Hypothalamus (tissue), 51 donors: Measurements from ENCODE around the gene JADE2.
A peak's percentile ranks its signal among the peaks of the same experiment; 100 is the strongest.
"Not testable (repeated sequence)": the region's sequence is repeated elsewhere in the genome, so short reads cannot be mapped to it uniquely, and the experiment has no call there.

Experiments used
- DNase-seq, 51 donors: peaks; one replicate each; lab custom pipeline; 2025; lab: John Stamatoyannopoulos, UW

The JADE2 gene

GRCh38 chr5:134579284-134579771 is 53.9 kb downstream of the JADE2 start:
- no peak for DNase-seq

- DNase-seq = peak in 4 of 51 donors; percentile 10 to 50 (median 18)
Observed at GRCh38 chr5:134580001-134580460, 54.6 kb downstream of the JADE2 start.

- DNase-seq = peak in 9 of 51 donors; percentile 12 to 53 (median 33)
Observed at GRCh38 chr5:134581241-134581981, 55.9 kb downstream of the JADE2 start.

- no peak for DNase-seq
Observed at GRCh38 chr5:134582281-134582680, 56.8 kb downstream of the JADE2 start.

- no peak for DNase-seq
Observed at GRCh38 chr5:134582941-134583340, 57.5 kb downstream of the JADE2 start.

GRCh38 chr5:134583766-134584165 is 58.3 kb downstream of the JADE2 start:
- DNase-seq = no peak

GRCh38 chr5:134584662-134585061 is 59.2 kb downstream of the JADE2 start:
- DNase-seq = no peak

GRCh38 chr5:134585966-134586365 is 60.5 kb downstream of the JADE2 start:
- no peak for DNase-seq

GRCh38 chr5:134586866-134587524 is 61.5 kb downstream of the JADE2 start:
- DNase-seq = peak in 41 of 51 donors; percentile 16 to 83 (median 57)

- no peak for DNase-seq
Observed at GRCh38 chr5:134590992-134591659, 65.7 kb downstream of the JADE2 start.

GRCh38 chr5:134592141-134592746 is 66.8 kb downstream of the JADE2 start:
- no peak for DNase-seq

- DNase-seq = peak in 1 of 51 donors; percentile 39
Observed at GRCh38 chr5:134594336-134594735, 68.9 kb downstream of the JADE2 start.

- DNase-seq = no peak
Observed at GRCh38 chr5:134594797-134595457, 69.5 kb downstream of the JADE2 start.

- peak in 1 of 51 donors; percentile 8 for DNase-seq
Observed at GRCh38 chr5:134595458-134595838, 70.0 kb downstream of the JADE2 start.

- DNase-seq = not testable (repeated sequence)
Observed at GRCh38 chr5:134599820-134600219, 74.3 kb downstream of the JADE2 start.

GRCh38 chr5:134600600-134600999 is 75.1 kb downstream of the JADE2 start:
- DNase-seq = peak in 1 of 51 donors; percentile 36

- DNase-seq = no peak
Observed at GRCh38 chr5:134603059-134603458, 77.6 kb downstream of the JADE2 start.

- no peak for DNase-seq
Observed at GRCh38 chr5:134604908-134605307, 79.4 kb downstream of the JADE2 start.

- no peak for DNase-seq
Observed at GRCh38 chr5:134606726-134607125, 81.3 kb downstream of the JADE2 start.

GRCh38 chr5:134608555-134608954 is 83.1 kb downstream of the JADE2 start:
- no peak for DNase-seq
